ENCODE data around the gene INTS11. TPM values are rescaled to one million over a fixed set of nuclear protein-coding genes. Genes with fewer than 3 reads are reported as not detected.

INTS11 gene
- total and polyA plus RNA-seq, 9 of the 15 experiments (the other 6 are each of a cell fraction or from before 2014, with no cell fraction given): 3.6 to 183 (median 110) TPM

GRCh38 chr1:1305300-1306069 is 19.0 kb downstream of the INTS11 start:
- H3K4me1 ChIP-seq (replicated peaks in 1 of 2; ENCODE audit: control insufficient read depth in 2 of 2, insufficient read depth in 2 of 2, low read length in 2 of 2): peaks cover 41 to 89% of the 10 kb centered on the region in 2 experiments
- TF ChIP-seq DEAF1 (CRISPR knock-in tag; IDR thresholded peaks at IDR 0.05) (no peak), CGGBP1 (CRISPR knock-in tag; IDR thresholded peaks at IDR 0.05) (no peak), ZNF592 (IDR thresholded peaks at IDR 0.05) (no peak), XRCC5 (IDR thresholded peaks at IDR 0.05; ENCODE audit: low read depth, low read length) (no peak), TRIM24 (IDR thresholded peaks at IDR 0.05) (no peak), HDAC3 (IDR thresholded peaks at IDR 0.05; ENCODE audit: borderline replicate concordance, partially characterized antibody) (no peak), TRIM25 (IDR thresholded peaks at IDR 0.05; ENCODE audit: borderline replicate concordance) (no peak)

More at GRCh38 chr1:1305300-1306069, 19.0 kb downstream of the INTS11 start:
- H3K9me1 ChIP-seq (ENCODE audit: control insufficient read depth, insufficient read depth, low read length): peaks cover 7% of the 10 kb centered on the region
- peaks cover 18% of the 10 kb centered on the region for H3K36me3 ChIP-seq (ENCODE audit: control insufficient read depth, insufficient read depth, low read length)
- CTCF ChIA-PET (ENCODE audit: low intra/inter-chr PET ratio): no interaction called here
- no peaks in the 10 kb centered on the region for H3K27me3 ChIP-seq (ENCODE audit: control insufficient read depth in 2 of 2, insufficient read depth in 2 of 2, low read length in 2 of 2)
- no peaks in the 10 kb centered on the region for H3K9me3 ChIP-seq (replicated peaks; ENCODE audit: control insufficient read depth, insufficient read depth, low read depth, low read length)
- H3K4me2 ChIP-seq (ENCODE audit: insufficient read depth, low read length): peak overlapping the region; percentile 75
- peak overlapping the region; percentile 57 to 97 for H3K9ac ChIP-seq (ENCODE audit: insufficient read depth in 1 of 2, low read depth in 2 of 2, low read length in 2 of 2)
- peak; percentile 74 for ATAC-seq
- BruUV-seq (replicated peaks): no TSS peak
- peak; percentile 82 to 97 (median 88) for DNase-seq (ENCODE audit: extremely low read depth in 1 of 4, low spot score in 3 of 4)
- H4K20me1 ChIP-seq (replicated peaks; ENCODE audit: control insufficient read depth, insufficient read depth, low read length): peaks cover 24% of the 10 kb centered on the region; the same call in 1 of the 2 replicates
- peak; percentile 93 for FAIRE-seq
- H3K79me2 ChIP-seq (ENCODE audit: control insufficient read depth, insufficient read depth, low read length): peaks cover 54% of the 10 kb centered on the region
- POLR2A ChIA-PET: interaction anchor here (0.6 to 1.4 kb wide), 5 partner anchors 9 to 278 kb away, joined by 3 to 7 read pairs (median 3); no protein-coding TSS in a partner anchor
- intact Hi-C loops (cut with micrococcal nuclease): loop anchor here (5.0 to 10.0 kb wide), 2 partner anchors 72 to 919 kb away; partner anchors contain the start of genes AURKAIP1 and SKI
- peak overlapping the region; percentile 62 for H3K27ac ChIP-seq (ENCODE audit: extremely low read depth, low read depth, low read length)
- in situ Hi-C loops (cut with MboI): no loop called here
- peak overlapping the region; percentile 94 for H3K4me3 ChIP-seq
- 9% methylated on average over 24 of the region's 25 CpGs for WGBS (ENCODE audit: insufficient coverage, low coverage, missing lambda C conversion rate)
- H2AFZ ChIP-seq (ENCODE audit: low read depth, low read length): peak overlapping the region; percentile 61; the same call in 1 of the 2 replicates

All from K562 (cell line).